IPS DF 6.9 (cell line): ENCODE data around the gene BRINP3.

Experiments used
- DNase-seq: peaks from one replicate; pipeline ENCODE4 v3.0.0-alpha.2; 2013; ENCODE audit warnings: low read depth, low spot score
- H3K27ac ChIP-seq: one replicate; pipeline ENCODE4 v1.5.1; 2013; ENCODE audit warnings: low read length, control low read depth
- H3K27me3 ChIP-seq: 2 replicates; pipeline ENCODE4 v1.6.1; 2013; ENCODE audit warnings: mild to moderate bottlenecking, low read length; ENCODE audit not compliant: control insufficient read depth, insufficient read depth
- H3K36me3 ChIP-seq: 2 replicates; pipeline ENCODE4 v1.6.1; 2013; ENCODE audit warnings: low read length; ENCODE audit not compliant: control insufficient read depth, insufficient read depth
- H3K4me1 ChIP-seq: 2 replicates; pipeline ENCODE4 v1.6.1; 2013; ENCODE audit warnings: low read length; ENCODE audit not compliant: control insufficient read depth, insufficient read depth
- H3K4me3 ChIP-seq: 2 replicates; pipeline ENCODE4 v1.5.1; 2013; ENCODE audit warnings: mild to moderate bottlenecking, low read length
- H3K9me3 ChIP-seq: 2 replicates; pipeline ENCODE4 v1.6.1; 2013; ENCODE audit warnings: low read length, inconsistent platforms; ENCODE audit not compliant: control insufficient read depth, insufficient read depth
- WGBS: extraction: QIAGEN DNeasy Blood & Tissue Kit; methylation state at CpG from one replicate; pipeline ENCODE4 v1.1.7; 2013; ENCODE audit warnings: mixed read lengths, missing lambda C conversion rate; ENCODE audit not compliant: insufficient read length, insufficient coverage; 5-methylcytosine and 5-hydroxymethylcytosine counted together

Gene BRINP3

GRCh38 chr1:190175320-190175719, 302.3 kb downstream of the BRINP3 start:
- H3K36me3 ChIP-seq, result no peaks in the 10 kb centered on the region
- H3K4me1 ChIP-seq, result no peaks in the 10 kb centered on the region
- H3K9me3 ChIP-seq, result no peaks in the 10 kb centered on the region
- H3K4me3 ChIP-seq, result no peak overlapping the region
- no peak for DNase-seq
- WGBS, result no CpG with 5 or more reads among the region's 3 CpGs
- no peaks in the 10 kb centered on the region for H3K27me3 ChIP-seq
- no peak overlapping the region for H3K27ac ChIP-seq

DNA sequence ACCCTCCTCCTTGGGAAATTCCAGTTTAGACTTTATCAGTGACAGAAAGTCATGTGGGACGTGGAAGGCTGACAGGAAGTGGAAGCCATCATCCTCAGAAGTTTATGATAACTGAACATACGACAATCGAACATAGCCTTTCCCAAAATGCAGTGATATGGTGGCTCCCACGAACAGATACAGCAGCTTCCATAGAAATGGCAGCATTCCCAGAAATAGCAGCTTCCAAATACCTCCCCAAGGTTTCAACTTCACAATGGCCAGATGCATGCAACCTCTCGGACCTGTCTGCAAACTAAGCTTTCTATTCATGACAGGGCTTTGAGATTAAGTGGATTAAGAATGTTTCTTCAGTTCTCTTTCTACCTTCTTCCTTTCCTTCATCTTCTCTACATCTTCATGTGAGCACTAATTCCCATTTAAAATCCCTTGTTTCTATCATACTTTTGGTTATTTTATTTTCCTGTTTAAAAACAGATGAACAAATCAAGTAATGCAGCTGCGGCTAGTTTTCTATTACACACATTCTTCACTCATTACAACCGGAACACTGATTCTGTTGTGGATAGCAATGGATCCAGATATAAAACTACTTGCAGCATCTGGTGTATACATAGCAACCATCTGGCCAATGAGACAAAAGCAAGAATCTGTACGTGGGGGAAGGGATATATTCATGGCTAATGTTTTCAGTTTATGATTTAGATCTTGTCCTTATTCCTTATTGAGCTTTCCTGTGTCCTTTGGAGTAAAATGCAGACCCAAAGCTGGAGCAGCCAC, 304.8 kb downstream of the BRINP3 start:
- H3K4me3 ChIP-seq, result no peak overlapping the region
- H3K27ac ChIP-seq, result no peak overlapping the region
- WGBS, result no CpG with 5 or more reads among the region's 8 CpGs
- DNase-seq, result no peak
- H3K27me3 ChIP-seq, result no peaks in the 10 kb centered on the region
- no peaks in the 10 kb centered on the region for H3K36me3 ChIP-seq
- no peaks in the 10 kb centered on the region for H3K4me1 ChIP-seq
- H3K9me3 ChIP-seq, result no peaks in the 10 kb centered on the region

GRCh38 chr1:190170321-190170720, 307.3 kb downstream of the BRINP3 start:
- no CpG with 5 or more reads among the region's 3 CpGs for WGBS
- no peak overlapping the region for H3K27ac ChIP-seq
- no peaks in the 10 kb centered on the region for H3K4me1 ChIP-seq
- no peaks in the 10 kb centered on the region for H3K27me3 ChIP-seq
- no peak for DNase-seq
- no peak overlapping the region for H3K4me3 ChIP-seq
- no peaks in the 10 kb centered on the region for H3K9me3 ChIP-seq
- no peaks in the 10 kb centered on the region for H3K36me3 ChIP-seq

GRCh38 chr1:190169311-190170067, 308.2 kb downstream of the BRINP3 start:
- Histone ChIP-seq H3K36me3 (no peaks in the 10 kb centered on the region), H3K27ac (no peak overlapping the region), H3K27me3 (no peaks in the 10 kb centered on the region), H3K4me1 (no peaks in the 10 kb centered on the region), H3K9me3 (no peaks in the 10 kb centered on the region), H3K4me3 (no peak overlapping the region)
- no CpG with 5 or more reads among the region's 3 CpGs for WGBS
- DNase-seq, result no peak

DNA sequence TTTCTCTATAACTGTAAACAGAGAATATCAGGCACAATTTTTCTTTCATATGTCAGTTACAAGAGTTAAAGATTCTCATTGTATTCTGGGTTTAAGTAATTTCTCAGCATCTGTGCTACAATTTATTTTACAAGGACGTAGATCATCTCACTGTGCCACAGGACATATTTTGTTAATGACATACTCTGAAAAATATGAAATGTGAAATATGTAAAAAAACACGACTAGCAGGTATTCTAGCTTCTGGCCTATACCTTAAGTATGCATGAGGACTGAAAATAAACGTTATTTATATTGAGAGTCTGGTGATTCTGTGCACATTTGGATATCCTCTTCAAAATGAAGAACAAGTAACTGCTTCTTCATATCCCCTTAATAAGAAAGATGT, 308.8 kb downstream of the BRINP3 start:
- Histone ChIP-seq H3K4me3 (no peak overlapping the region), H3K27ac (no peak overlapping the region), H3K9me3 (no peaks in the 10 kb centered on the region), H3K27me3 (no peaks in the 10 kb centered on the region), H3K4me1 (no peaks in the 10 kb centered on the region), H3K36me3 (no peaks in the 10 kb centered on the region)
- DNase-seq, result no peak
- no CpG with 5 or more reads among the region's 3 CpGs for WGBS

GRCh38 chr1:190168116-190168892, 309.4 kb downstream of the BRINP3 start:
- no peak for DNase-seq
- Histone ChIP-seq H3K4me1 (no peaks in the 10 kb centered on the region), H3K4me3 (no peak overlapping the region), H3K27me3 (no peaks in the 10 kb centered on the region), H3K9me3 (no peaks in the 10 kb centered on the region), H3K27ac (no peak overlapping the region), H3K36me3 (no peaks in the 10 kb centered on the region)
- WGBS, result no CpG with 5 or more reads among the region's 3 CpGs

DNA sequence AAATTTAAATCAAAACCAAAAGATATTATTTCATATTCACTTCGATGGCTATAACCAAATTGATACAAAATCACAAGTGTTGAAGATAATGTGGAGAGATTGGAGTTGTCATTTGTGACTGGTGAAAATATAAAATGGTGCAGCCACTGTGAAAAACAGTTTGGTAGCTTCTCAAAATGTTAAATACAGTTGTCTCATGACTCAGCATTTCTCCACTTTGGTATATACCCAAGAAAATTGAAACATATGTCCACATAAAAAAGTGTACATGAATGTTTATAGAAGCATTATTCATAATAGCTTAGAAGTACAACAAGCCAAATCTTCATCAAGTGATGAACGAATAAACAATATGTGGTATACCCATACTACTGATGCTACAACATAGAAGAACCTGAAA, 318.5 kb downstream of the BRINP3 start:
- no peaks in the 10 kb centered on the region for H3K4me1 ChIP-seq
- no CpG with 5 or more reads among the region's 2 CpGs for WGBS
- no peak for DNase-seq

GRCh38 chr1:190154744-190155143, 322.9 kb downstream of the BRINP3 start:
- Histone ChIP-seq H3K9me3 (no peaks in the 10 kb centered on the region), H3K4me1 (no peaks in the 10 kb centered on the region), H3K27me3 (no peaks in the 10 kb centered on the region), H3K36me3 (no peaks in the 10 kb centered on the region), H3K4me3 (no peak overlapping the region), H3K27ac (no peak overlapping the region)
- no CpG with 5 or more reads among the region's 2 CpGs for WGBS
- DNase-seq, result no peak

More for the DNA sequence above, 318.5 kb downstream of the BRINP3 start:
- no peaks in the 10 kb centered on the region for H3K9me3 ChIP-seq
- H3K27me3 ChIP-seq, result no peaks in the 10 kb centered on the region
- no peaks in the 10 kb centered on the region for H3K36me3 ChIP-seq
- H3K27ac ChIP-seq, result no peak overlapping the region
- H3K4me3 ChIP-seq, result no peak overlapping the region

DNA sequence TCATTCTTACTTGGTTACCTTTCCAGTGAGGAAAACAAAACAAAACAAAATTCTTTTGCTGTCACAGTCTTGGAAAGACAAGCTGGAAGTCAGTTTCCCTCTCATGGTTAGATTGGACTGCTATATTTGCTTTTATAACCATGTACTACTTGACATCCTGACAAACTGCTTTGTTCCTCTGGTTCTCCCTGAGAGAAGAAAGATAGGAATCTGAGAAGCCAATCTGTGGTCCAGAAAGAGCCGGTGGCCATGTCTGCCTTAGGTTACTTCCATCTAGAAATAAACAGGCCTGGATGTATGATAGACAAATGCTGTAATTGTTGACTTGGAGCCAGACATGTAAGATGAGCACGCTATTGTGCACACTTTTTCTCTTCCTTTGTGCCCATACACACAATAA, 330.0 kb downstream of the BRINP3 start:
- WGBS, result no CpG with 5 or more reads among the region's 2 CpGs
- Histone ChIP-seq H3K27me3 (no peaks in the 10 kb centered on the region), H3K36me3 (no peaks in the 10 kb centered on the region), H3K4me3 (no peak overlapping the region), H3K27ac (no peak overlapping the region), H3K4me1 (no peaks in the 10 kb centered on the region), H3K9me3 (no peaks in the 10 kb centered on the region)
- DNase-seq, result no peak

GRCh38 chr1:190144650-190145049, 333.0 kb downstream of the BRINP3 start:
- H3K4me3 ChIP-seq, result no peak overlapping the region
- H3K27ac ChIP-seq, result no peak overlapping the region
- DNase-seq, result no peak
- H3K4me1 ChIP-seq, result no peaks in the 10 kb centered on the region
- no peaks in the 10 kb centered on the region for H3K27me3 ChIP-seq
- no peaks in the 10 kb centered on the region for H3K36me3 ChIP-seq
- H3K9me3 ChIP-seq, result no peaks in the 10 kb centered on the region
- WGBS, result no CpG with 5 or more reads among the region's 2 CpGs
